Neural crest cell (in vitro differentiated cells): ENCODE data around the gene TECTA. TPM values are rescaled to one million over a fixed set of nuclear protein-coding genes. Genes with fewer than 3 reads are reported as not detected.

Experiments used
- DNase-seq: peaks from one replicate; pipeline ENCODE4 v3.0.0; 2021; ENCODE audit warnings: low read depth, mixed read lengths, low spot score
- H3K27ac Mint-ChIP-seq: one replicate; pipeline ENCODE4 v1.8.0; 2021; ENCODE audit warnings: mild to moderate bottlenecking, mixed read lengths; ENCODE audit not compliant: unreplicated experiment
- H3K27me3 Mint-ChIP-seq: 2 replicates; pipeline ENCODE4 v1.8.0; 2021; ENCODE audit warnings: low read depth, mild to moderate bottlenecking, mixed read lengths
- H3K36me3 Mint-ChIP-seq: 2 replicates; pipeline ENCODE4 v1.8.0; 2021; ENCODE audit warnings: low read depth, mild to moderate bottlenecking, mixed read lengths
- H3K4me1 Mint-ChIP-seq: 2 replicates; pipeline ENCODE4 v1.8.0; 2021; ENCODE audit warnings: mixed read lengths
- H3K4me3 Mint-ChIP-seq: one replicate; pipeline ENCODE4 v1.8.0; 2021; ENCODE audit warnings: mild to moderate bottlenecking, mixed read lengths
- H3K9me3 Mint-ChIP-seq: 2 replicates; pipeline ENCODE4 v1.8.0; 2021; ENCODE audit warnings: mixed read lengths
- CTCF ChIP-seq: fragments of 200-600 bp; sonication (generic); conservative IDR thresholded peaks from 2 replicates; pipeline ENCODE4 v1.5.0; 2021; ENCODE audit warnings: antibody characterized with exemption, mild to moderate bottlenecking
- total RNA-seq: library from RNA; stranded (reverse); gene quantifications from 2 replicates; pipeline ENCODE4 v1.2.1, GENCODE V29; 2021

TECTA gene
- total RNA-seq, 1 donor from 2014 or later, result 1.5 TPM

GRCh38 chr11:121149116-121149515 is 48.1 kb downstream of the TECTA start:
- no peak for DNase-seq
- Mint-ChIP-seq H3K9me3 (no peaks in the 10 kb centered on the region), H3K27ac (no peak overlapping the region), H3K36me3 (no peaks in the 10 kb centered on the region), H3K4me1 (no peaks in the 10 kb centered on the region), H3K4me3 (no peak overlapping the region), H3K27me3 (no peaks in the 10 kb centered on the region)
- no peak for TF ChIP-seq CTCF

- no peaks in the 10 kb centered on the region for H3K9me3 Mint-ChIP-seq
- TF ChIP-seq CTCF, result no peak
- peaks cover 4% of the 10 kb centered on the region for H3K4me1 Mint-ChIP-seq
- no peak for DNase-seq
- H3K27me3 Mint-ChIP-seq, result no peaks in the 10 kb centered on the region
- H3K36me3 Mint-ChIP-seq, result no peaks in the 10 kb centered on the region
- H3K4me3 Mint-ChIP-seq, result no peak overlapping the region
- no peak overlapping the region for H3K27ac Mint-ChIP-seq
These were observed 50.2 kb downstream of the TECTA start for GRCh38 chr11:121151207-121151688.

- no peak for TF ChIP-seq CTCF
- no peak overlapping the region for H3K27ac Mint-ChIP-seq
- no peak for DNase-seq
- peaks cover 4% of the 10 kb centered on the region for H3K4me1 Mint-ChIP-seq
- H3K9me3 Mint-ChIP-seq, result no peaks in the 10 kb centered on the region
- H3K27me3 Mint-ChIP-seq, result no peaks in the 10 kb centered on the region
- no peak overlapping the region for H3K4me3 Mint-ChIP-seq
- no peaks in the 10 kb centered on the region for H3K36me3 Mint-ChIP-seq
These were observed 51.7 kb downstream of the TECTA start for GRCh38 chr11:121152764-121153163.

- Mint-ChIP-seq H3K27ac (no peak overlapping the region), H3K36me3 (no peaks in the 10 kb centered on the region), H3K9me3 (no peaks in the 10 kb centered on the region), H3K4me1 (peaks cover 4% of the 10 kb centered on the region), H3K27me3 (no peaks in the 10 kb centered on the region), H3K4me3 (no peak overlapping the region)
- TF ChIP-seq CTCF, result no peak
- DNase-seq, result no peak
These were observed 52.4 kb downstream of the TECTA start for GRCh38 chr11:121153472-121153871.

GRCh38 chr11:121154486-121155314 is 53.7 kb downstream of the TECTA start:
- Mint-ChIP-seq H3K36me3 (no peaks in the 10 kb centered on the region), H3K9me3 (no peaks in the 10 kb centered on the region), H3K27me3 (no peaks in the 10 kb centered on the region), H3K4me3 (no peak overlapping the region), H3K4me1 (peaks cover 4% of the 10 kb centered on the region), H3K27ac (no peak overlapping the region)
- TF ChIP-seq CTCF, result no peak
- DNase-seq, result no peak
